GM06990 (cell line): ENCODE measurements around the gene MAML3.

ENCODE experiments used
- DNase-seq: peaks from one replicate; pipeline ENCODE4 v3.0.0-alpha.2; 2011; ENCODE audit not compliant: insufficient read length; ENCODE audit errors: extremely low read depth
- H3K27me3 ChIP-seq: replicated peaks from 2 replicates; pipeline ENCODE4 v1.6.0; 2011; ENCODE audit warnings: low read length; ENCODE audit not compliant: control insufficient read depth, insufficient read depth
- H3K36me3 ChIP-seq: 2 replicates; pipeline ENCODE4 v1.5.1; 2011; ENCODE audit warnings: low read length; ENCODE audit not compliant: control insufficient read depth, insufficient read depth
- H3K4me3 ChIP-seq: replicated peaks from 2 replicates; pipeline ENCODE4 v1.5.1; 2011; ENCODE audit warnings: low read depth, mild to moderate bottlenecking, control low read depth, low read length
- CTCF ChIP-seq: IDR thresholded peaks from 2 replicates; pipeline ENCODE4 v1.5.1; 2011; ENCODE audit warnings: low read length, control low read depth, mild to moderate bottlenecking, inconsistent platforms; ENCODE audit not compliant: insufficient read depth, poor library complexity, severe bottlenecking

MAML3 gene

DNA sequence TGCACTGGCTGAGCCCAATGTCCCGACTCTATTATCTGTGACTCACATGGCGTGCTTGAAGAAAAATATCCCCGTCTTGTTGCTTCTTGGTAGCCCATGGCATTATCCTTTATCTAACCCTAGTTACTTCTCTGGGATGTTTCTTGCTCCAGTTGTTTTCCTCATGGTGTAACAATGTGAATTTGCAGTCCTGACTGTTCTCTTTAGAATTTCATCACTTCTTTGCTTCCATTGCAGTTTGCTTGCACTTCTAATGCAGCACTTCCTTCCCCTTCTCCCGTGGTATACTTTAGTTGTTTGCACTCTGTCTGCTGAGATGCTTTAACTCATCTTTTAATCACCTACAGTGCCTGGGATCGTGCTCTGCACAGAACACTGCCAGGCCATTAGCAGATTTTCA, 126.9 kb downstream of the MAML3 start:
- no peak for DNase-seq
- H3K36me3 ChIP-seq, result no peaks in the 10 kb centered on the region
- H3K27me3 ChIP-seq, result no peaks in the 10 kb centered on the region; the same call in 1 of the 2 replicates
- no peak overlapping the region for H3K4me3 ChIP-seq
- TF ChIP-seq CTCF, result no peak

DNA sequence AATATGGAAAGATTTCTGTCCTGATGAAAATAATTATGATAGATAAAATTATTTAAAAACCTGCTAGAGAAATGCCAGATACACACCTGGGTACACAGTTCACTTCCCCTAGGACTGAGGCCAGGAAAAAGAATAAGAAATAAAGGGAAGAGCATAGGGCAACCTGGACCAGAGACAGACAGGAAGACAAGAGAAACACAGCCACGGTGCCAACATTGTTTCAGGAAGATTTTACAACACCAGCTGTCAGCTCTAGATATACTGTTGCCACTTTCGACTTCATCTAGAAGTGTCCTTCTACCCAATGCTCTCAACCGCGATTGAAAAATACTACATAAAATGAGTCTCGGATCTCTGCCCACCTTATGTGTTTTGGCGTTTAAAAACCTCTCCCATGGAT, 128.5 kb downstream of the MAML3 start:
- Histone ChIP-seq H3K36me3 (no peaks in the 10 kb centered on the region), H3K4me3 (no peak overlapping the region), H3K27me3 (no peaks in the 10 kb centered on the region; the same call in 1 of the 2 replicates)
- TF ChIP-seq CTCF, result no peak
- DNase-seq, result no peak

- no peak for DNase-seq
- Histone ChIP-seq H3K27me3 (no peaks in the 10 kb centered on the region), H3K36me3 (no peaks in the 10 kb centered on the region), H3K4me3 (no peak overlapping the region)
- TF ChIP-seq CTCF, result no peak
These were observed 133.3 kb downstream of the MAML3 start for GRCh38 chr4:140020457-140021361.

- no peak for DNase-seq
- Histone ChIP-seq H3K27me3 (no peaks in the 10 kb centered on the region), H3K4me3 (no peak overlapping the region), H3K36me3 (no peaks in the 10 kb centered on the region)
- no peak for TF ChIP-seq CTCF
These were observed 134.2 kb downstream of the MAML3 start for GRCh38 chr4:140019619-140020347.

GRCh38 chr4:140018931-140019618, 134.9 kb downstream of the MAML3 start:
- no peak for DNase-seq
- no peak for TF ChIP-seq CTCF
- H3K27me3 ChIP-seq, result no peaks in the 10 kb centered on the region
- no peaks in the 10 kb centered on the region for H3K36me3 ChIP-seq
- no peak overlapping the region for H3K4me3 ChIP-seq
